Measurements from ENCODE around the gene SLC26A9. TPM values are rescaled to one million over a fixed set of nuclear protein-coding genes. Genes with fewer than 3 reads are reported as not detected.

The SLC26A9 gene
- total and polyA plus RNA-seq, 2 donors (not counting 1 experiment from before 2014, with no cell fraction given): not detected

DNA sequence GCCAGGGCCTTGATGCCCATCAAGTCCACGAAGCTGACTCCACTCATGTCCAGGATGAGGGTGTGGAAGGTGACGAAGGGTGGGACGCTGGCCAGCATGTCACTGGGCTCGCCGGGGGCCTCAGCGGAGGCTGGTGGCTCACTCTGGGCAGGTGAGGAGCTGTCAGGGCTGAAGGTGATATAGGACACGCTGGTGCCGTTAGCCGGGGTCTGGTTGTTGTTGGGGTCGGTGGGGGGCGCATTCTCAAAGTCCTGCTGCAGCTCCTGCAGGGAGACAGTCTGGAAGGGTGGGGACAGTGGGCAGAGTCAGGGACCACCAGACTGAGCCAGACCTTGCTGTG is 21.7 kb downstream of the SLC26A9 start:
- H3K9me3 ChIP-seq (ENCODE audit: control insufficient read depth, insufficient read depth, low read depth, low read length): no peaks in the 10 kb centered on the region
- no peaks in the 10 kb centered on the region for H3K79me2 ChIP-seq (ENCODE audit: control insufficient read depth, insufficient read depth, low read length)
- H3K4me1 ChIP-seq (ENCODE audit: control insufficient read depth, extremely low read depth, insufficient read depth, low read length): no peaks in the 10 kb centered on the region
- H3K4me3 ChIP-seq (replicated peaks in 1 of 4; ENCODE audit: control extremely low read depth in 1 of 4, insufficient read depth in 1 of 4, low read depth in 3 of 4, low read length in 4 of 4): no peak overlapping the region
- no peaks in the 10 kb centered on the region for H3K27me3 ChIP-seq (ENCODE audit: control insufficient read depth, insufficient read depth, low read length)
- no peak overlapping the region for H3K27ac ChIP-seq (ENCODE audit: insufficient read depth, low read length)
- no peak overlapping the region for H3K9ac ChIP-seq (ENCODE audit: insufficient read depth, low read length)
- DNase-seq (ENCODE audit: low read depth in 2 of 2): no peak
- no peak overlapping the region for H2AFZ ChIP-seq (ENCODE audit: low read length)
- H3K4me2 ChIP-seq (ENCODE audit: extremely low read depth, insufficient read depth, low read length): no peak overlapping the region
- no peaks in the 10 kb centered on the region for H4K20me1 ChIP-seq (ENCODE audit: control insufficient read depth, extremely low read depth, insufficient read depth, low read length)
- TF ChIP-seq, protein P1, sequence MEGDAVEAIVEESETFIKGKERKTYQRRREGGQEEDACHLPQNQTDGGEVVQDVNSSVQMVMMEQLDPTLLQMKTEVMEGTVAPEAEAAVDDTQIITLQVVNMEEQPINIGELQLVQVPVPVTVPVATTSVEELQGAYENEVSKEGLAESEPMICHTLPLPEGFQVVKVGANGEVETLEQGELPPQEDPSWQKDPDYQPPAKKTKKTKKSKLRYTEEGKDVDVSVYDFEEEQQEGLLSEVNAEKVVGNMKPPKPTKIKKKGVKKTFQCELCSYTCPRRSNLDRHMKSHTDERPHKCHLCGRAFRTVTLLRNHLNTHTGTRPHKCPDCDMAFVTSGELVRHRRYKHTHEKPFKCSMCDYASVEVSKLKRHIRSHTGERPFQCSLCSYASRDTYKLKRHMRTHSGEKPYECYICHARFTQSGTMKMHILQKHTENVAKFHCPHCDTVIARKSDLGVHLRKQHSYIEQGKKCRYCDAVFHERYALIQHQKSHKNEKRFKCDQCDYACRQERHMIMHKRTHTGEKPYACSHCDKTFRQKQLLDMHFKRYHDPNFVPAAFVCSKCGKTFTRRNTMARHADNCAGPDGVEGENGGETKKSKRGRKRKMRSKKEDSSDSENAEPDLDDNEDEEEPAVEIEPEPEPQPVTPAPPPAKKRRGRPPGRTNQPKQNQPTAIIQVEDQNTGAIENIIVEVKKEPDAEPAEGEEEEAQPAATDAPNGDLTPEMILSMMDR (conservative IDR thresholded peaks at IDR 0.05 in 1 of 2, IDR thresholded peaks at IDR 0.05 in 1 of 2; ENCODE audit: low read depth in 1 of 2, low read length in 2 of 2): no peak
- no peak for TF ChIP-seq EZH2 (IDR thresholded peaks at IDR 0.05; ENCODE audit: low read length, missing control alignments)
- no peaks in the 10 kb centered on the region for H3K36me3 ChIP-seq (ENCODE audit: control insufficient read depth, insufficient read depth, low read length)

DNA sequence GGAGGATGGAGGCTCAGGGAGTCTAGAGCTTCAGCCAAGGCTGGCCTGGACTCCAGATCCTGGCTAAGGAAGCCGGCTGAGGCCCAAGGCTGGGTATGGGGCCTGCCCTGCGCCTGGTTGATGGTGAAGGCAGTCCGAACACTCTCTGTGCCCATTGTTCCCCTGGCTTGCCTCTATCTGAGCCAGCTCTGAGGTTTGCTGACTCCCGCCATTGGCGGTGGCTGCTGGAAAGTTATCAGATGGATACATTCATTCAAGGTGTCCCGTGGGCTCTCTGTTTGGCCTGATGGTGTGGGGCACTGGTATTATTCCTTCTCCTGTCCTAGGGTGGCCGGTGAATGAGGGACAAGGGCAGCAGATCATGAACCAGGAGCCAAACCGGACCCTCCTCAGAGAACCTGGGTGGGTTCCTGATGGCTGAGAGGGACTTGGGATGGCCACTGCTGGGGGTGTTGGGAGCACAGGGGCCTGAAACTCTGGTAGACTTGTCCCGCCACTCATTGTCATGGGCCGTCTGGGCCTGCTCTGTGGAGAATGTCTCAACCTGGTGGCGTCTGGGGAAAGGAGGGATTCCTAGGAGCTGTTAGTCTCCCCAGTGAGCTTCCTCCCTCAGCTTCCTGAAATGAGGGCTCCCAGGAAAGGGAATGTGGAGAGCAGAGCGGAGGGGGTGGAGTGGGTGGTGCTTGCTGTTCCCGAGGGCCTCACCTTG is 22.2 kb downstream of the SLC26A9 start:
- no peaks in the 10 kb centered on the region for H3K27me3 ChIP-seq (ENCODE audit: control insufficient read depth, insufficient read depth, low read length)
- H3K9me3 ChIP-seq (ENCODE audit: control insufficient read depth, insufficient read depth, low read depth, low read length): no peaks in the 10 kb centered on the region
- H3K9ac ChIP-seq (ENCODE audit: insufficient read depth, low read length): no peak overlapping the region
- H3K4me3 ChIP-seq (replicated peaks in 1 of 4; ENCODE audit: control extremely low read depth in 1 of 4, insufficient read depth in 1 of 4, low read depth in 3 of 4, low read length in 4 of 4): no peak overlapping the region
- H3K27ac ChIP-seq (ENCODE audit: insufficient read depth, low read length): no peak overlapping the region
- H4K20me1 ChIP-seq (ENCODE audit: control insufficient read depth, extremely low read depth, insufficient read depth, low read length): no peaks in the 10 kb centered on the region
- no peaks in the 10 kb centered on the region for H3K4me1 ChIP-seq (ENCODE audit: control insufficient read depth, extremely low read depth, insufficient read depth, low read length)
- no peaks in the 10 kb centered on the region for H3K36me3 ChIP-seq (ENCODE audit: control insufficient read depth, insufficient read depth, low read length)
- no peak for TF ChIP-seq EZH2 (IDR thresholded peaks at IDR 0.05; ENCODE audit: low read length, missing control alignments)
- TF ChIP-seq, protein P1 (conservative IDR thresholded peaks at IDR 0.05 in 1 of 2, IDR thresholded peaks at IDR 0.05 in 1 of 2; ENCODE audit: low read depth in 1 of 2, low read length in 2 of 2): no peak
- DNase-seq (ENCODE audit: low read depth in 2 of 2): no peak
- no peak overlapping the region for H3K4me2 ChIP-seq (ENCODE audit: extremely low read depth, insufficient read depth, low read length)
- no peak overlapping the region for H2AFZ ChIP-seq (ENCODE audit: low read length)
- no peaks in the 10 kb centered on the region for H3K79me2 ChIP-seq (ENCODE audit: control insufficient read depth, insufficient read depth, low read length)

DNA sequence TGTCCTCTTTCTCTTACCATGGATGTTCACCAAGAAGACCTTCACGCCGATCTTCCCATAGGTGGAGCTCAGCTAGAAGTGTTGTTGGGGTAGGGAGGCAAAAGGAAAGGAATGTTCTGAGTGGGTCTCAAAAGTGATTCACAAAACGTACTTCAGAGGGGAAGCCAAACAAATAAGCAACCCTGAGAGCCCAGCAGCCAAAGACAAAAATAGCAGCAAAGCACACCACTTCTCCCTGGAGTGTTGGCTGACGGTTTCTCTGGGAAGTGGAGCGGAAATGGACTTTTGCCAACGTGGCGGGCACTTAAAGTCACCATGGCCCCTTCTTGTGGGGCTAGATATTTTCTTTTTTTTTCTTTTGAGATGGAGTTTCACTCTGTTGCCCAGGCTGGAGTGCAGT is 23.1 kb downstream of the SLC26A9 start:
- Histone ChIP-seq H3K9me3 (ENCODE audit: control insufficient read depth, insufficient read depth, low read depth, low read length) (no peaks in the 10 kb centered on the region), H3K4me2 (ENCODE audit: extremely low read depth, insufficient read depth, low read length) (no peak overlapping the region), H3K79me2 (ENCODE audit: control insufficient read depth, insufficient read depth, low read length) (no peaks in the 10 kb centered on the region), H3K4me3 (replicated peaks in 1 of 4; ENCODE audit: control extremely low read depth in 1 of 4, insufficient read depth in 1 of 4, low read depth in 3 of 4, low read length in 4 of 4) (no peak overlapping the region), H3K27me3 (ENCODE audit: control insufficient read depth, insufficient read depth, low read length) (no peaks in the 10 kb centered on the region), H3K36me3 (ENCODE audit: control insufficient read depth, insufficient read depth, low read length) (no peaks in the 10 kb centered on the region), H4K20me1 (ENCODE audit: control insufficient read depth, extremely low read depth, insufficient read depth, low read length) (no peaks in the 10 kb centered on the region), H3K4me1 (ENCODE audit: control insufficient read depth, extremely low read depth, insufficient read depth, low read length) (no peaks in the 10 kb centered on the region), H3K9ac (ENCODE audit: insufficient read depth, low read length) (no peak overlapping the region), H2AFZ (ENCODE audit: low read length) (no peak overlapping the region), H3K27ac (ENCODE audit: insufficient read depth, low read length) (no peak overlapping the region)
- DNase-seq (ENCODE audit: low read depth in 2 of 2): peak; percentile 48 to 70
- TF ChIP-seq, protein P1 (conservative IDR thresholded peaks at IDR 0.05 in 1 of 2, IDR thresholded peaks at IDR 0.05 in 1 of 2; ENCODE audit: low read depth in 1 of 2, low read length in 2 of 2): no peak
- TF ChIP-seq EZH2 (IDR thresholded peaks at IDR 0.05; ENCODE audit: low read length, missing control alignments): no peak
